Activated T-cell treated with anti-CD3 and anti-CD28 coated beads, Interleukin-2, amount 50 U/mL, for 24 hours (primary cell): ENCODE results near the gene VAPB.

Source experiments
- DNase-seq: peaks from one replicate; pipeline ENCODE4 v3.0.0-alpha.2; 2020
- H3K27ac Mint-ChIP-seq: 2 replicates; pipeline ENCODE4 v1.8.0; 2020; ENCODE audit warnings: mild to moderate bottlenecking, mixed read lengths
- H3K27me3 Mint-ChIP-seq: 2 replicates; pipeline ENCODE4 v1.8.0; 2020; ENCODE audit warnings: mixed read lengths
- H3K36me3 Mint-ChIP-seq: 2 replicates; pipeline ENCODE4 v1.8.0; 2020; ENCODE audit warnings: low read depth, mixed read lengths
- H3K4me1 Mint-ChIP-seq: 2 replicates; pipeline ENCODE4 v1.8.0; 2020; ENCODE audit warnings: low read depth, mixed read lengths
- H3K4me3 Mint-ChIP-seq: 2 replicates; pipeline ENCODE4 v1.8.0; 2020; ENCODE audit warnings: mild to moderate bottlenecking, moderate library complexity, mixed read lengths
- H3K9me3 Mint-ChIP-seq: 2 replicates; pipeline ENCODE4 v1.8.0; 2020; ENCODE audit warnings: mixed read lengths

VAPB gene

DNA sequence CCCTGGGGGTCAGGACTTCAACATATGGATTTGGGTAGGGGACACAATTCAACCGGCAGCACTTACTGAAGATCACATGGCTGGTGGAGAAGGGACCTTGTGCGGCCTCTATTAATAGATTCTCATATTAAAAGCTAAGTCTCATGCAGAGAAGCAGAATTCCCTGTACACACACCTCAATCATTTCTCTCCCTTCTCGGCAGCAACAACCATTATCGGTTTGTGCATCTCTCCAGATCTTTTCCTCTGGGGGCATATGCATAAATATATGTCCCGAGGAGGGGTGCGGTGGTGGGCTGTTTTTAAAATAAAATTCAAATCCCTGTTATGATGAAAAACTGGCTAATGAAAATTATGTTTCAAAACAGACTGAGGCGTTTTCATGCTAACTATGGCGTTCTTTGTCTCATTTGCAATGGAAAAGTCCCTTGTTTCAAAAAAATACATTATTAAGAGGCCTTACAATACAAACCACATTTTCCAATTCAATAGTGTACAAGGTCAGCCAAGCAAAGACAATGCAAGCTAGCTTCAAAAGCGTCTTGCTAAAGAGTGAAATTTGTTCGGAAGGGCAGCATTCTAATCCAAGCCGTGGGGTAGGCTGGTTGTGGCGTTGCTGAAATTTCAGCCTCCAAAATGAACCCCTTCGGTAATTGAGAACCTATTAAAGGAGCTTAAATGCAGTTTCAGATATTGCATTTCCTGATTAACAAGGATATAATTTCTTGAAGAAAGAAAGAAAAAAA, 108.9 kb downstream of the VAPB start:
- no peaks in the 10 kb centered on the region for H3K4me1 Mint-ChIP-seq
- H3K36me3 Mint-ChIP-seq: no peaks in the 10 kb centered on the region
- DNase-seq: no peak
- no peaks in the 10 kb centered on the region for H3K27me3 Mint-ChIP-seq
- H3K4me3 Mint-ChIP-seq: no peak overlapping the region
- H3K27ac Mint-ChIP-seq: no peak overlapping the region
- no peaks in the 10 kb centered on the region for H3K9me3 Mint-ChIP-seq

DNA sequence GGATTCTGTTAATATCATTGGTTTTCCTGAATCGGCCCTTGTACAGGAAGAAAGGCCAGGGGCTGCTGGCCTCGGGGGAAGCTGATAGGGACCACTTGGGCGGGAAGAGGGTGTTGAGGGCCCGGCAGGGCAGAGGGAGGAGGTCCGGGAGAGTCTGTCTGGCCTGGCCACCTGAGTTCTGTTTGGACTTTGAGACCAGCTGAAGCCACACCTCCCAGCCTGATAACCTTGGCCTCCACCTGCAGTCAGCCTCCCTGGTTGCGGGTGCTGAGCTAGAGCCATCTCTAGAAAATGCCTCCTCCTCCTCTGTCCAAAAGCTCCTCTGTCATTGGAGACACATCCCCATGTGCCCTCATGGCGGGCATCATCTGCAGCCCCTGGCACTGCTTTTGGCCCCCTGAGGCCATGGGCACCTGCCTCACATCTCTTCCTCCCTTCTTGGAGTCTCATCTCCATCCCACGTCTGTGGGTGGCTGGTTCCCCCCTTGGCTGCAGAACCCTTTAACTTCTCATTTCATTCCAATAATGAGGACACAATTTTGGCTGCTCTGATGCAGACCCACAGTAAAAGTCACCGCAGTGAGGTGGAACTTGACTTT, 109.5 kb downstream of the VAPB start:
- no peak for DNase-seq
- Mint-ChIP-seq H3K27me3 (no peaks in the 10 kb centered on the region), H3K9me3 (no peaks in the 10 kb centered on the region), H3K36me3 (no peaks in the 10 kb centered on the region), H3K27ac (no peak overlapping the region), H3K4me3 (no peak overlapping the region), H3K4me1 (no peaks in the 10 kb centered on the region)

DNA sequence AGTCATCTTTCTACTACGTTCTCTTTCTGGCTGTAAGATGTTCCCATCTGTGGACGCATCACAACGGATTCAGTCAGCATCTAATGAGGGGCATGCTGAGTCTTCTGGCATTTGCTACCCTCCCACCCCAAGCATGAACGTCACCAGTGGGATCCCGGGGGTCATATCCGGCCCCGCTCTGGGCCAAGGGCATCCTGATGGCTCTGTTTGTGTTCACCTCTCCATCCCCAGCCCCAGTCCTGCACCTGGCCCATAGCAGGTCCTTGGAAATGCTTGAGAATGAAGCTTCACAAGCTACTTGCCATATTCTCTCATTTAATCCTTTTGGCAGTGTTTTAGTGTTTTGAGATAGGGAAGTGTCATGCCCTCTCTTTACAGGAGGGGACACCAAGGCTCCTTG, 111.2 kb downstream of the VAPB start:
- Mint-ChIP-seq H3K9me3 (peaks cover 6% of the 10 kb centered on the region), H3K36me3 (no peaks in the 10 kb centered on the region), H3K27ac (no peak overlapping the region), H3K4me3 (no peak overlapping the region), H3K4me1 (no peaks in the 10 kb centered on the region), H3K27me3 (no peaks in the 10 kb centered on the region)
- no peak for DNase-seq
